ENCODE results near the gene RAPGEF5. TPM values are rescaled to one million over a fixed set of nuclear protein-coding genes. Genes with fewer than 3 reads are reported as not detected.

The RAPGEF5 gene
- total and polyA plus RNA-seq, 8 donors: 1.5 to 190 (median 12.7) TPM

GRCh38 chr7:22167482-22167881 is 189.5 kb downstream of the RAPGEF5 start:
- no peak overlapping the region for H3K4me3 ChIP-seq
- H3K27me3 ChIP-seq: no peaks in the 10 kb centered on the region
- no peak overlapping the region for H3K27ac ChIP-seq
- 91 to 96% (median 94%) methylated on average over 1 of the region's 1 CpG for WGBS, 5 donors
- peaks cover 0 to 4% (median 0%) of the 10 kb centered on the region in 4 donors for H3K36me3 ChIP-seq
- H3K9me3 ChIP-seq: no peaks in the 10 kb centered on the region
- intact Hi-C loops (cut with DNase I; ENCODE audit: low total_unique reads): no loop called here
- H3K4me1 ChIP-seq: no peaks in the 10 kb centered on the region
- TF ChIP-seq CTCF (IDR thresholded peaks at IDR 0.05): no peak
- TF ChIP-seq POLR2AphosphoS5 (IDR thresholded peaks at IDR 0.05): no peak
- TF ChIP-seq EP300 (IDR thresholded peaks at IDR 0.05): no peak
- TF ChIP-seq POLR2A (IDR thresholded peaks at IDR 0.05): no peak
- DNase-seq: no peak

- no peak for DNase-seq
- H3K27ac ChIP-seq: no peak overlapping the region
- H3K9me3 ChIP-seq: no peaks in the 10 kb centered on the region
- peaks cover 0 to 4% (median 0%) of the 10 kb centered on the region in 4 donors for H3K36me3 ChIP-seq
- WGBS, 5 donors: 40 to 56% (median 47%) methylated on average over 2 of the region's 2 CpGs
- intact Hi-C loops (cut with DNase I; ENCODE audit: low total_unique reads): no loop called here
- H3K27me3 ChIP-seq: no peaks in the 10 kb centered on the region
- TF ChIP-seq CTCF (IDR thresholded peaks at IDR 0.05) (no peak), POLR2AphosphoS5 (IDR thresholded peaks at IDR 0.05) (no peak), EP300 (IDR thresholded peaks at IDR 0.05) (no peak), POLR2A (IDR thresholded peaks at IDR 0.05) (no peak)
- no peaks in the 10 kb centered on the region for H3K4me1 ChIP-seq
- H3K4me3 ChIP-seq: no peak overlapping the region
Measured at GRCh38 chr7:22166928-22167327, 190.0 kb downstream of the RAPGEF5 start.

GRCh38 chr7:22159341-22159740 is 197.6 kb downstream of the RAPGEF5 start:
- Histone ChIP-seq H3K4me3 (no peak overlapping the region), H3K27me3 (no peaks in the 10 kb centered on the region), H3K36me3 (peaks cover 0 to 22% (median 6%) of the 10 kb centered on the region in 4 donors), H3K4me1 (no peaks in the 10 kb centered on the region), H3K27ac (no peak overlapping the region), H3K9me3 (no peaks in the 10 kb centered on the region)
- 42 to 48% (median 43%) methylated on average over 2 of the region's 2 CpGs for WGBS, 5 donors
- no peak for DNase-seq
- TF ChIP-seq POLR2A (IDR thresholded peaks at IDR 0.05) (no peak), POLR2AphosphoS5 (IDR thresholded peaks at IDR 0.05) (no peak), CTCF (IDR thresholded peaks at IDR 0.05) (no peak), EP300 (IDR thresholded peaks at IDR 0.05) (no peak)
- intact Hi-C loops (cut with DNase I; ENCODE audit: low total_unique reads): no loop called here

- no peaks in the 10 kb centered on the region for H3K27me3 ChIP-seq
- no peak for DNase-seq
- 92 to 95% (median 95%) methylated on average over 9 of the region's 9 CpGs for WGBS, 5 donors
- H3K27ac ChIP-seq: no peak overlapping the region
- peaks cover 0 to 25% (median 6%) of the 10 kb centered on the region in 4 donors for H3K36me3 ChIP-seq
- no peak overlapping the region for H3K4me3 ChIP-seq
- H3K4me1 ChIP-seq: no peaks in the 10 kb centered on the region
- no peaks in the 10 kb centered on the region for H3K9me3 ChIP-seq
- TF ChIP-seq POLR2A (IDR thresholded peaks at IDR 0.05) (no peak), EP300 (IDR thresholded peaks at IDR 0.05) (no peak), CTCF (IDR thresholded peaks at IDR 0.05) (no peak), POLR2AphosphoS5 (IDR thresholded peaks at IDR 0.05) (no peak)
- intact Hi-C loops (cut with DNase I; ENCODE audit: low total_unique reads): no loop called here
Measured at GRCh38 chr7:22157552-22157951, 199.4 kb downstream of the RAPGEF5 start.

Measured in stomach (tissue), 9 donors.